HepG2 (cell line): Measurements from ENCODE around the gene ANKRD65. TPM values are rescaled to one million over a fixed set of nuclear protein-coding genes. Genes with fewer than 3 reads are reported as not detected.
A peak's percentile ranks its signal among the peaks of the same experiment; 100 is the strongest.

ENCODE experiments used
- CBX2 ChIP-seq, 2 experiments: fragments of 200-600 bp in 1 of 2; sonication (generic); formaldehyde crosslinking in 1 of 2; IDR thresholded peaks; 2 replicates each; pipeline versions ENCODE4 v1.7.0 to v1.8.1; 2018 to 2022; ENCODE audit warnings: low read depth in 2 of 2, low read length in 1 of 2, mild to moderate bottlenecking in 1 of 2, missing genetic modification reagents in 1 of 2
- RBM39 ChIP-seq: fragments of 200-400 bp; formaldehyde crosslinking; IDR thresholded peaks from one replicate; pipeline ENCODE4 v1.6.1; 2018; ENCODE audit warnings: antibody characterized with exemption, mild to moderate bottlenecking, low read depth, low read length; ENCODE audit not compliant: poor library complexity, severe bottlenecking
- SPEN ChIP-seq: sonication (generic); formaldehyde crosslinking; IDR thresholded peaks from 2 replicates; pipeline ENCODE4 v1.5.1; 2020; ENCODE audit warnings: low read depth, mild to moderate bottlenecking, missing genetic modification reagents
- ZBTB20 ChIP-seq: sonication (generic); formaldehyde crosslinking; IDR thresholded peaks from 2 replicates; pipeline ENCODE4 v1.8.1; 2023; ENCODE audit warnings: missing genetic modification reagents, low read depth, mild to moderate bottlenecking, borderline replicate concordance
- ZBTB38 ChIP-seq: sonication (generic); formaldehyde crosslinking; IDR thresholded peaks from 2 replicates; pipeline ENCODE4 v1.5.1; 2020; ENCODE audit warnings: mild to moderate bottlenecking, missing genetic modification reagents
- ZNF180 ChIP-seq: sonication (generic); formaldehyde crosslinking; IDR thresholded peaks from 2 replicates; pipeline ENCODE4 v1.4.0; 2020; ENCODE audit warnings: low read depth, missing genetic modification reagents, borderline replicate concordance
- polyA plus RNA-seq, 8 experiments: library from polyadenylated mRNA; depleted of rRNA in 3 of 8; stranded (reverse) in 7 of 8; unstranded in 1 of 8; fragments of >200 nt; fragmentation: Illumina TruSeq in 4 of 8; extraction: Trizol in 4 of 8; gene quantifications; 2 replicates each; pipeline versions ENCODE4 v1.2.1 to v1.2.3, GENCODE V29; 2011 to 2016; ENCODE audit warnings: low read depth in 4 of 8, missing spikeins in 1 of 8, mixed read lengths in 1 of 8; ENCODE audit not compliant: insufficient read depth in 1 of 8
- total RNA-seq, 5 experiments: library from RNA; depleted of rRNA; stranded (reverse); fragments of >200 nt; fragmentation: Illumina TruSeq; extraction: Trizol; gene quantifications; 2 replicates each; pipeline ENCODE4 v1.2.3, GENCODE V29; 2016; ENCODE audit warnings: low read depth in 1 of 5
- TF ChIP-seq, protein P1 (sequence below), 2 experiments: fragments of 450-650 bp in 1 of 2; sonication (generic) in 1 of 2; formaldehyde crosslinking in 1 of 2; IDR thresholded peaks; 2 replicates each; pipeline versions ENCODE4 v1.6.1 to v1.8.0; 2016 to 2022; ENCODE audit warnings: antibody characterized with exemption in 1 of 2, mild to moderate bottlenecking in 1 of 2, missing genetic modification reagents in 1 of 2
- TF ChIP-seq, protein P2 (sequence below): sonication (generic); formaldehyde crosslinking; IDR thresholded peaks from 2 replicates; pipeline ENCODE4 v1.4.0; 2020; ENCODE audit warnings: missing genetic modification reagents; ENCODE audit errors: not compliant biosample characterization
- TF ChIP-seq, protein P3 (sequence below): fragments of 450-650 bp; IDR thresholded peaks from 2 replicates; pipeline ENCODE4 v1.6.1; 2017
- TF ChIP-seq, protein P4 (sequence below): sonication (generic); formaldehyde crosslinking; IDR thresholded peaks from 2 replicates; pipeline ENCODE4 v1.9.0; 2022; ENCODE audit warnings: low read depth, missing genetic modification reagents
- TF ChIP-seq, protein P5 (sequence below): sonication (generic); formaldehyde crosslinking; IDR thresholded peaks from 2 replicates; pipeline ENCODE4 v1.5.1; 2020; ENCODE audit warnings: missing genetic modification reagents, mild to moderate bottlenecking, borderline replicate concordance

ANKRD65 gene
- total and polyA plus RNA-seq, 2 of the 13 experiments (the other 11 are each of a cell fraction or from before 2014, with no cell fraction given) = 12.1 to 30.1 TPM

DNA sequence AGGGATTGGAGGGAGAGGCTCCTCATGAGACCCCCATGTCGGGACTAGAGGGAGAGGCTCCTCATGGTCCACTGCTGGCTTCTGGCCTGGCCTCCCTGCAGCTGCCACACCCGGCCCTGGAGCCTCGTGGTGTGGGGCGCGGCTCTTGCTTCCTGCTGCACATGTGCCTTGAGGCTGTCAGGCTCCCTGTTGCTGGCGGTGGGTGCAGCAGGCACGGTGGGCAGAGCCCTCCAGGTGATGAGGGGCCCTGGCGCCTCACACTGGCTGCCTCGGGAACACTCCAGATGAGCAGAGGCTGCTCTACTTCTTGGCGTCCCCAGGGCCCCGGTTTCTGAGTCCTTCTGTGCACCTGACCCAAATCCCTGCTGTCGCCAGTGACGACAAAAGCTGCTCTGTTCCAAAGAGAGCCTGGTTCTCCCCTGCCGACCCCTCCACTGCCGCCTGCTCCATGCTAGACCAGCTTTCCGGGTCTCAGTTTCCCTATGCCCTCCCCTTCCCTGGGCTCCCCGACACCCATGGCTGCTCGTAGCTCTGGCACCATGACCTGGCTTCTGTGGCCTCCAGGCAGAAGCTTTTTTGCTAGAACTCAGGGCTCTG lies 40.7 kb upstream of the ANKRD65 start (continued):
- TF ChIP-seq, protein P1, sequence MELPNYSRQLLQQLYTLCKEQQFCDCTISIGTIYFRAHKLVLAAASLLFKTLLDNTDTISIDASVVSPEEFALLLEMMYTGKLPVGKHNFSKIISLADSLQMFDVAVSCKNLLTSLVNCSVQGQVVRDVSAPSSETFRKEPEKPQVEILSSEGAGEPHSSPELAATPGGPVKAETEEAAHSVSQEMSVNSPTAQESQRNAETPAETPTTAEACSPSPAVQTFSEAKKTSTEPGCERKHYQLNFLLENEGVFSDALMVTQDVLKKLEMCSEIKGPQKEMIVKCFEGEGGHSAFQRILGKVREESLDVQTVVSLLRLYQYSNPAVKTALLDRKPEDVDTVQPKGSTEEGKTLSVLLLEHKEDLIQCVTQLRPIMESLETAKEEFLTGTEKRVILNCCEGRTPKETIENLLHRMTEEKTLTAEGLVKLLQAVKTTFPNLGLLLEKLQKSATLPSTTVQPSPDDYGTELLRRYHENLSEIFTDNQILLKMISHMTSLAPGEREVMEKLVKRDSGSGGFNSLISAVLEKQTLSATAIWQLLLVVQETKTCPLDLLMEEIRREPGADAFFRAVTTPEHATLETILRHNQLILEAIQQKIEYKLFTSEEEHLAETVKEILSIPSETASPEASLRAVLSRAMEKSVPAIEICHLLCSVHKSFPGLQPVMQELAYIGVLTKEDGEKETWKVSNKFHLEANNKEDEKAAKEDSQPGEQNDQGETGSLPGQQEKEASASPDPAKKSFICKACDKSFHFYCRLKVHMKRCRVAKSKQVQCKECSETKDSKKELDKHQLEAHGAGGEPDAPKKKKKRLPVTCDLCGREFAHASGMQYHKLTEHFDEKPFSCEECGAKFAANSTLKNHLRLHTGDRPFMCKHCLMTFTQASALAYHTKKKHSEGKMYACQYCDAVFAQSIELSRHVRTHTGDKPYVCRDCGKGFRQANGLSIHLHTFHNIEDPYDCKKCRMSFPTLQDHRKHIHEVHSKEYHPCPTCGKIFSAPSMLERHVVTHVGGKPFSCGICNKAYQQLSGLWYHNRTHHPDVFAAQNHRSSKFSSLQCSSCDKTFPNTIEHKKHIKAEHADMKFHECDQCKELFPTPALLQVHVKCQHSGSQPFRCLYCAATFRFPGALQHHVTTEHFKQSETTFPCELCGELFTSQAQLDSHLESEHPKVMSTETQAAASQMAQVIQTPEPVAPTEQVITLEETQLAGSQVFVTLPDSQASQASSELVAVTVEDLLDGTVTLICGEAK (IDR thresholded peaks at IDR 0.05) = no peak
- TF ChIP-seq, protein P1 (CRISPR knock-in tag; IDR thresholded peaks at IDR 0.05) = 0 out of 2 replicates have a peak, but pooled peaks have one; percentile 9
- TF ChIP-seq, protein P2, sequence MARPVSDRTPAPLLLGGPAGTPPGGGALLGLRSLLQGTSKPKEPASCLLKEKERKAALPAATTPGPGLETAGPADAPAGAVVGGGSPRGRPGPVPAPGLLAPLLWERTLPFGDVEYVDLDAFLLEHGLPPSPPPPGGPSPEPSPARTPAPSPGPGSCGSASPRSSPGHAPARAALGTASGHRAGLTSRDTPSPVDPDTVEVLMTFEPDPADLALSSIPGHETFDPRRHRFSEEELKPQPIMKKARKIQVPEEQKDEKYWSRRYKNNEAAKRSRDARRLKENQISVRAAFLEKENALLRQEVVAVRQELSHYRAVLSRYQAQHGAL = no peak
- TF ChIP-seq ZNF180 = no peak
- peak; percentile 14; the same call in 1 of the 2 replicates for TF ChIP-seq ZBTB38 (CRISPR knock-in tag)
- TF ChIP-seq CBX2 (IDR thresholded peaks at IDR 0.05; ENCODE audit: low read depth, low read length) = no peak
- TF ChIP-seq CBX2 (CRISPR knock-in tag; IDR thresholded peaks at IDR 0.05; ENCODE audit: low read depth) = no peak
- TF ChIP-seq, protein P3, sequence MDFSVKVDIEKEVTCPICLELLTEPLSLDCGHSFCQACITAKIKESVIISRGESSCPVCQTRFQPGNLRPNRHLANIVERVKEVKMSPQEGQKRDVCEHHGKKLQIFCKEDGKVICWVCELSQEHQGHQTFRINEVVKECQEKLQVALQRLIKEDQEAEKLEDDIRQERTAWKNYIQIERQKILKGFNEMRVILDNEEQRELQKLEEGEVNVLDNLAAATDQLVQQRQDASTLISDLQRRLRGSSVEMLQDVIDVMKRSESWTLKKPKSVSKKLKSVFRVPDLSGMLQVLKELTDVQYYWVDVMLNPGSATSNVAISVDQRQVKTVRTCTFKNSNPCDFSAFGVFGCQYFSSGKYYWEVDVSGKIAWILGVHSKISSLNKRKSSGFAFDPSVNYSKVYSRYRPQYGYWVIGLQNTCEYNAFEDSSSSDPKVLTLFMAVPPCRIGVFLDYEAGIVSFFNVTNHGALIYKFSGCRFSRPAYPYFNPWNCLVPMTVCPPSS = no peak
- TF ChIP-seq, protein P4, sequence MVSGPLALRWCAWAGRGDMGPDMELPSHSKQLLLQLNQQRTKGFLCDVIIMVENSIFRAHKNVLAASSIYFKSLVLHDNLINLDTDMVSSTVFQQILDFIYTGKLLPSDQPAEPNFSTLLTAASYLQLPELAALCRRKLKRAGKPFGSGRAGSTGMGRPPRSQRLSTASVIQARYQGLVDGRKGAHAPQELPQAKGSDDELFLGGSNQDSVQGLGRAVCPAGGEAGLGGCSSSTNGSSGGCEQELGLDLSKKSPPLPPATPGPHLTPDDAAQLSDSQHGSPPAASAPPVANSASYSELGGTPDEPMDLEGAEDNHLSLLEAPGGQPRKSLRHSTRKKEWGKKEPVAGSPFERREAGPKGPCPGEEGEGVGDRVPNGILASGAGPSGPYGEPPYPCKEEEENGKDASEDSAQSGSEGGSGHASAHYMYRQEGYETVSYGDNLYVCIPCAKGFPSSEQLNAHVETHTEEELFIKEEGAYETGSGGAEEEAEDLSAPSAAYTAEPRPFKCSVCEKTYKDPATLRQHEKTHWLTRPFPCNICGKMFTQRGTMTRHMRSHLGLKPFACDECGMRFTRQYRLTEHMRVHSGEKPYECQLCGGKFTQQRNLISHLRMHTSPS = peak; percentile 22; the same call in 1 of the 2 replicates
- TF ChIP-seq ZBTB20 (CRISPR knock-in tag) = no peak
- TF ChIP-seq, protein P5, sequence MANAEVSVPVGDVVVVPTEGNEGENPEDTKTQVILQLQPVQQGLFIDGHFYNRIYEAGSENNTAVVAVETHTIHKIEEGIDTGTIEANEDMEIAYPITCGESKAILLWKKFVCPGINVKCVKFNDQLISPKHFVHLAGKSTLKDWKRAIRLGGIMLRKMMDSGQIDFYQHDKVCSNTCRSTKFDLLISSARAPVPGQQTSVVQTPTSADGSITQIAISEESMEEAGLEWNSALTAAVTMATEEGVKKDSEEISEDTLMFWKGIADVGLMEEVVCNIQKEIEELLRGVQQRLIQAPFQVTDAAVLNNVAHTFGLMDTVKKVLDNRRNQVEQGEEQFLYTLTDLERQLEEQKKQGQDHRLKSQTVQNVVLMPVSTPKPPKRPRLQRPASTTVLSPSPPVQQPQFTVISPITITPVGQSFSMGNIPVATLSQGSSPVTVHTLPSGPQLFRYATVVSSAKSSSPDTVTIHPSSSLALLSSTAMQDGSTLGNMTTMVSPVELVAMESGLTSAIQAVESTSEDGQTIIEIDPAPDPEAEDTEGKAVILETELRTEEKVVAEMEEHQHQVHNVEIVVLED (CRISPR knock-in tag) = 0 out of 2 replicates have a peak, but pooled peaks have one; percentile 50
- peak; percentile 23 for TF ChIP-seq RBM39
- peak; percentile 2; the same call in 1 of the 2 replicates for TF ChIP-seq SPEN (CRISPR knock-in tag)
